HepG2 (cell line): ENCODE results near the gene VAPB. TPM values are rescaled to one million over a fixed set of nuclear protein-coding genes. Genes with fewer than 3 reads are reported as not detected.
A peak's percentile ranks its signal among the peaks of the same experiment; 100 is the strongest.

Experiments
- CREB3 ChIP-seq: sonication (generic); formaldehyde crosslinking; IDR thresholded peaks from 2 replicates; pipeline ENCODE4 v1.5.0; 2020; ENCODE audit warnings: missing genetic modification reagents
- FOXJ3 ChIP-seq: sonication (generic); formaldehyde crosslinking; IDR thresholded peaks from 2 replicates; pipeline ENCODE4 v1.4.0; 2020; ENCODE audit warnings: missing genetic modification reagents, mild to moderate bottlenecking, borderline replicate concordance
- GTF3A ChIP-seq: sonication (generic); formaldehyde crosslinking; conservative IDR thresholded peaks from 2 replicates; pipeline ENCODE4 v1.4.0; 2020; ENCODE audit warnings: mild to moderate bottlenecking, missing genetic modification reagents
- HNF1B ChIP-seq: sonication (generic); formaldehyde crosslinking; IDR thresholded peaks from 2 replicates; pipeline ENCODE4 v1.5.1; 2020; ENCODE audit warnings: mild to moderate bottlenecking, moderate library complexity, missing genetic modification reagents
- JUND ChIP-seq: sonication (generic); formaldehyde crosslinking; IDR thresholded peaks from 2 replicates; pipeline ENCODE4 v1.8.0; 2022; ENCODE audit warnings: mild to moderate bottlenecking, missing genetic modification reagents
- MIXL1 ChIP-seq: IDR thresholded peaks from 2 replicates; pipeline ENCODE4 v1.6.1; 2016
- POGZ ChIP-seq: sonication (generic); formaldehyde crosslinking; IDR thresholded peaks from 2 replicates; pipeline ENCODE4 v1.4.0; 2020; ENCODE audit warnings: mild to moderate bottlenecking, missing genetic modification reagents
- POLR2AphosphoS5 ChIP-seq: IDR thresholded peaks from 2 replicates; pipeline ENCODE4 v1.6.1; 2012; ENCODE audit warnings: low read depth, low read length
- SETDB1 ChIP-seq: sonication (generic); formaldehyde crosslinking; IDR thresholded peaks from 2 replicates; pipeline ENCODE4 v1.5.1; 2020; ENCODE audit warnings: missing genetic modification reagents, mild to moderate bottlenecking, borderline replicate concordance
- SRF ChIP-seq: IDR thresholded peaks from 2 replicates; pipeline ENCODE4 v1.6.1; 2011; ENCODE audit warnings: mild to moderate bottlenecking, low read depth, low read length, moderate library complexity
- ZBTB38 ChIP-seq: sonication (generic); formaldehyde crosslinking; IDR thresholded peaks from 2 replicates; pipeline ENCODE4 v1.5.1; 2020; ENCODE audit warnings: mild to moderate bottlenecking, missing genetic modification reagents
- ZBTB4 ChIP-seq: sonication (generic); formaldehyde crosslinking; IDR thresholded peaks from 2 replicates; pipeline ENCODE4 v1.4.0; 2020; ENCODE audit warnings: missing genetic modification reagents, mild to moderate bottlenecking, borderline replicate concordance
- polyA plus RNA-seq, 8 experiments: library from polyadenylated mRNA; depleted of rRNA in 3 of 8; stranded (reverse) in 7 of 8; unstranded in 1 of 8; fragments of >200 nt; fragmentation: Illumina TruSeq in 4 of 8; extraction: Trizol in 4 of 8; gene quantifications; 2 replicates each; pipeline versions ENCODE4 v1.2.1 to v1.2.3, GENCODE V29; 2011 to 2016; ENCODE audit warnings: low read depth in 4 of 8, missing spikeins in 1 of 8, mixed read lengths in 1 of 8; ENCODE audit not compliant: insufficient read depth in 1 of 8
- total RNA-seq, 5 experiments: library from RNA; depleted of rRNA; stranded (reverse); fragments of >200 nt; fragmentation: Illumina TruSeq; extraction: Trizol; gene quantifications; 2 replicates each; pipeline ENCODE4 v1.2.3, GENCODE V29; 2016; ENCODE audit warnings: low read depth in 1 of 5
- TF ChIP-seq, protein P1 (sequence below): sonication (generic); formaldehyde crosslinking; IDR thresholded peaks from 2 replicates; pipeline ENCODE4 v1.4.0; 2020; ENCODE audit warnings: missing genetic modification reagents, borderline replicate concordance
- TF ChIP-seq, protein P2 (sequence below): sonication (generic); formaldehyde crosslinking; IDR thresholded peaks from 2 replicates; pipeline ENCODE4 v1.5.1; 2020; ENCODE audit warnings: missing genetic modification reagents, mild to moderate bottlenecking, borderline replicate concordance
- TF ChIP-seq, protein P3 (sequence below): sonication (generic); formaldehyde crosslinking; IDR thresholded peaks from 2 replicates; pipeline ENCODE4 v1.5.0; 2020; ENCODE audit warnings: missing genetic modification reagents, mild to moderate bottlenecking, borderline replicate concordance

VAPB gene
- total and polyA plus RNA-seq, 2 of the 13 experiments (the other 11 are each of a cell fraction or from before 2014, with no cell fraction given): 18.6 to 48.5 TPM

DNA sequence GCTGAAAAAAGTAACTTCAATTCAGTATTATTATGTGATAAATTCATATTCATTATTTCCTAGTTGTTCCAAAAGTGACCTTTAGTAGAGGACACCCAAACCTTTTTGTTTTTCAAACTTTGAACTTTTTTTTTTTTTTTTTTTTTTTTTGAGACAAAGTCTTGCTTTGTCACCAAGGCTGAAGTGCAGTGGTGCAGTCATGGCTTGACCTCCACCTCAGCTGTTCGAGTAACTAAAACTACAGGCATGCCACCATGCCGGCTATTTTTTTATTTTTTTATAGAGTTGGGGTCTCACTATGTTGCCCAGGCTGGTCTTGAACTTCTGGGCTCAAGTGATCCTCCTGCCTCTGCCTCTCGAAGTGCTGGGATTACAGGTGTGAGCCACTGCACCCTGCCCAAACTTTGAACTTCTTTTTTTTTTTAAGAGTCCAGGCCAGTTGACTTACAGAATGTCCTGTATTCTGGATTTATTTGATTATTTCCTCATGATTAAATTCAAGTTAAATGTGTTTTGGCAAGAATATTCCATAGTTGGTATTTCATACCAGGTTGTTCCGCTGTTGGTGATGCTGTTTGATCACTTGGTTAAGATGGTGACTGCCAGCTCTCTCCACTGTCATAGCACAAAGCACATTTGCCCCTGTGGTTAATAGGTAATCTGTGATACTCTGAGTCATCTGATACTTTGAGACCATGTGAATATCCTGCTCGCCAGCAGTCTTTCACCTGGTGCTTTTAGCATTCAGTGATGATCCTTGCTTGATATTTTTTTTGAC is 48.0 kb downstream of the VAPB start (continued):
- TF ChIP-seq, protein P1, sequence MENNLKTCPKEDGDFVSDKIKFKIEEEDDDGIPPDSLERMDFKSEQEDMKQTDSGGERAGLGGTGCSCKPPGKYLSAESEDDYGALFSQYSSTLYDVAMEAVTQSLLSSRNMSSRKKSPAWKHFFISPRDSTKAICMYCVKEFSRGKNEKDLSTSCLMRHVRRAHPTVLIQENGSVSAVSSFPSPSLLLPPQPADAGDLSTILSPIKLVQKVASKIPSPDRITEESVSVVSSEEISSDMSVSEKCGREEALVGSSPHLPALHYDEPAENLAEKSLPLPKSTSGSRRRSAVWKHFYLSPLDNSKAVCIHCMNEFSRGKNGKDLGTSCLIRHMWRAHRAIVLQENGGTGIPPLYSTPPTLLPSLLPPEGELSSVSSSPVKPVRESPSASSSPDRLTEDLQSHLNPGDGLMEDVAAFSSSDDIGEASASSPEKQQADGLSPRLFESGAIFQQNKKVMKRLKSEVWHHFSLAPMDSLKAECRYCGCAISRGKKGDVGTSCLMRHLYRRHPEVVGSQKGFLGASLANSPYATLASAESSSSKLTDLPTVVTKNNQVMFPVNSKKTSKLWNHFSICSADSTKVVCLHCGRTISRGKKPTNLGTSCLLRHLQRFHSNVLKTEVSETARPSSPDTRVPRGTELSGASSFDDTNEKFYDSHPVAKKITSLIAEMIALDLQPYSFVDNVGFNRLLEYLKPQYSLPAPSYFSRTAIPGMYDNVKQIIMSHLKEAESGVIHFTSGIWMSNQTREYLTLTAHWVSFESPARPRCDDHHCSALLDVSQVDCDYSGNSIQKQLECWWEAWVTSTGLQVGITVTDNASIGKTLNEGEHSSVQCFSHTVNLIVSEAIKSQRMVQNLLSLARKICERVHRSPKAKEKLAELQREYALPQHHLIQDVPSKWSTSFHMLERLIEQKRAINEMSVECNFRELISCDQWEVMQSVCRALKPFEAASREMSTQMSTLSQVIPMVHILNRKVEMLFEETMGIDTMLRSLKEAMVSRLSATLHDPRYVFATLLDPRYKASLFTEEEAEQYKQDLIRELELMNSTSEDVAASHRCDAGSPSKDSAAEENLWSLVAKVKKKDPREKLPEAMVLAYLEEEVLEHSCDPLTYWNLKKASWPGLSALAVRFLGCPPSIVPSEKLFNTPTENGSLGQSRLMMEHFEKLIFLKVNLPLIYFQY (CRISPR knock-in tag): no peak
- TF ChIP-seq, protein P2, sequence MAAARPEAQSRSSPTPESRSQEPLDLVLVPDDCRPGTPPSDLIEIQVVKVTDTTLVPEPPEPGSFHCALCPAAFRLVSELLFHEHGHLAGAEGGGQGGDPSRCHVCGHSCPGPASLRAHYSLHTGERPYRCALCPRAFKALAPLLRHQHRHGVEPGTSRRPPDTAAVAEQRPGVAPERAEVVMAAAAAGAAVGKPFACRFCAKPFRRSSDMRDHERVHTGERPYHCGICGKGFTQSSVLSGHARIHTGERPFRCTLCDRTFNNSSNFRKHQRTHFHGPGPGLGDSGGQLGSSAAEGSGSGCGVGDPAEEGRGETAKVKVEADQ (CRISPR knock-in tag): no peak
- TF ChIP-seq CREB3 (no peak), HNF1B (CRISPR knock-in tag) (peak; percentile 81), GTF3A (CRISPR knock-in tag) (no peak), JUND (0 out of 2 replicates have a peak, but pooled peaks have one; percentile 45), SETDB1 (no peak), POGZ (CRISPR knock-in tag) (peak; percentile 47), POLR2AphosphoS5 (no peak), ZBTB38 (CRISPR knock-in tag) (peak; percentile 59; the same call in 1 of the 2 replicates), ZBTB4 (no peak; the same call in 1 of the 2 replicates), SRF (no peak), MIXL1 (CRISPR knock-in tag) (0 out of 2 replicates have a peak, but pooled peaks have one; percentile 10), FOXJ3 (CRISPR knock-in tag) (no peak)
- TF ChIP-seq, protein P3, sequence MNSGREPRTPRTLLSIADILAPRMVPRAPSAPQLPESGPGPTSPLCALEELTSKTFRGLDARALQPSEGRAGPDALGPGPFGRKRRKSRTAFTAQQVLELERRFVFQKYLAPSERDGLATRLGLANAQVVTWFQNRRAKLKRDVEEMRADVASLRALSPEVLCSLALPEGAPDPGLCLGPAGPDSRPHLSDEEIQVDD: no peak
